Suprapubic skin (tissue), 4 donors: ENCODE measurements around the gene CNTN4. TPM values are rescaled to one million over a fixed set of nuclear protein-coding genes. Genes with fewer than 3 reads are reported as not detected.

Experiments
- DNase-seq, 2 donors: peaks; one replicate each; pipeline ENCODE4 v3.0.0-alpha.2; 2019; ENCODE audit warnings: low spot score in 2 of 2
- H3K27ac ChIP-seq: fragments of 200-600 bp; sonication (generic); one replicate; pipeline ENCODE4 v1.5.1; 2019
- H3K27me3 ChIP-seq: fragments of 200-600 bp; sonication (generic); one replicate; pipeline ENCODE4 v1.5.1; 2019
- H3K36me3 ChIP-seq: fragments of 200-600 bp; sonication (generic); one replicate; pipeline ENCODE4 v1.5.1; 2019
- H3K4me1 ChIP-seq: fragments of 200-600 bp; sonication (generic); one replicate; pipeline ENCODE4 v1.5.1; 2019
- H3K4me3 ChIP-seq: fragments of 200-600 bp; sonication (generic); one replicate; pipeline ENCODE4 v1.5.1; 2019; ENCODE audit warnings: mild to moderate bottlenecking
- H3K9me3 ChIP-seq: fragments of 200-600 bp; sonication (generic); one replicate; pipeline ENCODE4 v1.5.1; 2019
- CTCF ChIP-seq, 2 donors: fragments of 200-600 bp in 1 of 2; fragments of 450-650 bp in 1 of 2; sonication (generic) in 1 of 2; IDR thresholded peaks; one replicate each; pipeline ENCODE4 v1.5.1; 2016 to 2019; ENCODE audit warnings: antibody characterized with exemption in 2 of 2, mild to moderate bottlenecking in 1 of 2, moderate library complexity in 1 of 2
- EP300 ChIP-seq: sonication (generic); formaldehyde crosslinking; IDR thresholded peaks from one replicate; pipeline ENCODE4 v1.6.1; 2017; ENCODE audit warnings: antibody characterized with exemption
- POLR2A ChIP-seq, 2 donors: fragments of 450-650 bp; IDR thresholded peaks; one replicate each; pipeline ENCODE4 v1.6.1; 2017; ENCODE audit warnings: antibody characterized with exemption in 2 of 2, mild to moderate bottlenecking in 2 of 2, moderate library complexity in 2 of 2
- POLR2AphosphoS5 ChIP-seq, 3 donors: sonication (generic); formaldehyde crosslinking; IDR thresholded peaks; one replicate each; pipeline ENCODE4 v1.6.1; 2017; ENCODE audit warnings: antibody characterized with exemption in 3 of 3
- WGBS: methylation state at CpG from one replicate; pipeline ENCODE4 v1.1.5; 2018; 5-methylcytosine and 5-hydroxymethylcytosine counted together
- total RNA-seq, 4 donors: library from RNA; depleted of rRNA; stranded (reverse); fragments of >200 nt; gene quantifications; one replicate each; pipeline ENCODE4 v1.1.0, GENCODE V29; 2016

The CNTN4 gene
- total RNA-seq, 4 donors from 2014 or later, result 0.60 to 8.1 (median 7.5) TPM

GRCh38 chr3:3105246-3105645 lies 1006.6 kb downstream of the CNTN4 start:
- H3K36me3 ChIP-seq, result no peaks in the 10 kb centered on the region
- no peak for DNase-seq
- TF ChIP-seq POLR2AphosphoS5 (IDR thresholded peaks at IDR 0.05) (no peak), POLR2A (IDR thresholded peaks at IDR 0.05) (no peak), CTCF (IDR thresholded peaks at IDR 0.05) (no peak), EP300 (no peak)
- WGBS, result 90% methylated on average over 3 of the region's 3 CpGs
- H3K4me3 ChIP-seq, result no peak overlapping the region
- no peaks in the 10 kb centered on the region for H3K9me3 ChIP-seq
- no peaks in the 10 kb centered on the region for H3K27me3 ChIP-seq
- H3K27ac ChIP-seq, result no peak overlapping the region
- no peaks in the 10 kb centered on the region for H3K4me1 ChIP-seq

- 57% methylated on average over 4 of the region's 4 CpGs for WGBS
- no peaks in the 10 kb centered on the region for H3K36me3 ChIP-seq
- no peak for DNase-seq
- no peak overlapping the region for H3K27ac ChIP-seq
- no peaks in the 10 kb centered on the region for H3K4me1 ChIP-seq
- H3K27me3 ChIP-seq, result no peaks in the 10 kb centered on the region
- TF ChIP-seq POLR2AphosphoS5 (IDR thresholded peaks at IDR 0.05) (no peak), CTCF (IDR thresholded peaks at IDR 0.05) (no peak), POLR2A (IDR thresholded peaks at IDR 0.05) (no peak), EP300 (no peak)
- no peaks in the 10 kb centered on the region for H3K9me3 ChIP-seq
- no peak overlapping the region for H3K4me3 ChIP-seq
These were observed 1007.1 kb downstream of the CNTN4 start for GRCh38 chr3:3105815-3106214.

GRCh38 chr3:3107181-3107580 lies 1008.5 kb downstream of the CNTN4 start:
- no peak for DNase-seq
- H3K27ac ChIP-seq, result no peak overlapping the region
- H3K9me3 ChIP-seq, result no peaks in the 10 kb centered on the region
- H3K27me3 ChIP-seq, result no peaks in the 10 kb centered on the region
- H3K36me3 ChIP-seq, result no peaks in the 10 kb centered on the region
- no peak overlapping the region for H3K4me3 ChIP-seq
- H3K4me1 ChIP-seq, result no peaks in the 10 kb centered on the region
- WGBS, result 95% methylated on average over 3 of the region's 3 CpGs
- no peak for TF ChIP-seq POLR2AphosphoS5 (IDR thresholded peaks at IDR 0.05)
- TF ChIP-seq POLR2A (IDR thresholded peaks at IDR 0.05), result no peak
- TF ChIP-seq CTCF (IDR thresholded peaks at IDR 0.05), result no peak
- TF ChIP-seq EP300, result no peak
